ENCODE results near the gene HNF1A.

DNA sequence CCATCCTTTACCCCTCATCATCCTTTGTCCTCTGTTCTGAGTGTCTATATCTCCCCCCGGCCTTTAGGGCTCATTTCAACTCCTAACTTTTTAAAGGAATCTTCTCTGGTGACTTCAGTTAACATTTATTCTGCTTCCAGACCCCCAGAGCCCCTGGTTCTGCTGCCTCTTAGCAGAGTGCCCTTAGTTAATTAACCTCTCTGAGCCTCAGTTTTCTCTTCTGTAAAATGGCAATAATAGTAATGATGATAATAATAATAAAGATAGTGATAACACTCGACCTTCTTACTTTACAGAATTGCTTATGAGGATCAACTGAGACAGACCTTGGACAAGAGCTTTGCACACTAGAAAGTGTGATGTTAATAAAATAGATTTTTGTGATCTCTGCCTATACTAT, 44.4 kb downstream of the HNF1A start:
- TF ChIP-seq ELF4 (IDR thresholded peaks at IDR 0.05) = no peak
- no peak for TF ChIP-seq TARDBP (IDR thresholded peaks at IDR 0.05)
- TF ChIP-seq SP1 (IDR thresholded peaks at IDR 0.05) = no peak
- TF ChIP-seq FOXM1 (IDR thresholded peaks at IDR 0.05; ENCODE audit: borderline replicate concordance) = no peak
- no peak for TF ChIP-seq BHLHE40 (IDR thresholded peaks at IDR 0.05; ENCODE audit: borderline replicate concordance)
- TF ChIP-seq SUZ12 (IDR thresholded peaks at IDR 0.05) = no peak
- TF ChIP-seq, protein P1, sequence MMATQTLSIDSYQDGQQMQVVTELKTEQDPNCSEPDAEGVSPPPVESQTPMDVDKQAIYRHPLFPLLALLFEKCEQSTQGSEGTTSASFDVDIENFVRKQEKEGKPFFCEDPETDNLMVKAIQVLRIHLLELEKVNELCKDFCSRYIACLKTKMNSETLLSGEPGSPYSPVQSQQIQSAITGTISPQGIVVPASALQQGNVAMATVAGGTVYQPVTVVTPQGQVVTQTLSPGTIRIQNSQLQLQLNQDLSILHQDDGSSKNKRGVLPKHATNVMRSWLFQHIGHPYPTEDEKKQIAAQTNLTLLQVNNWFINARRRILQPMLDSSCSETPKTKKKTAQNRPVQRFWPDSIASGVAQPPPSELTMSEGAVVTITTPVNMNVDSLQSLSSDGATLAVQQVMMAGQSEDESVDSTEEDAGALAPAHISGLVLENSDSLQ (IDR thresholded peaks at IDR 0.05) = no peak
- TF ChIP-seq CTBP1 (IDR thresholded peaks at IDR 0.05; ENCODE audit: borderline replicate concordance) = no peak
- TF ChIP-seq LEF1 (IDR thresholded peaks at IDR 0.05; ENCODE audit: borderline replicate concordance) = no peak
- no peak for TF ChIP-seq ARNT (IDR thresholded peaks at IDR 0.05)
- TF ChIP-seq ZNF384 (IDR thresholded peaks at IDR 0.05) = no peak
- TF ChIP-seq HDGF (IDR thresholded peaks at IDR 0.05; ENCODE audit: borderline replicate concordance) = no peak
- TF ChIP-seq FOXK2 (IDR thresholded peaks at IDR 0.05) = no peak
- no peak for TF ChIP-seq L3MBTL2 (conservative IDR thresholded peaks at IDR 0.05)

All from HEK293T (cell line).